ENCODE results near the gene NAP1L4. TPM values are rescaled to one million over a fixed set of nuclear protein-coding genes. Genes with fewer than 3 reads are reported as not detected.
A peak's percentile ranks its signal among the peaks of the same experiment; 100 is the strongest.

The NAP1L4 gene
- total RNA-seq, 2 experiments from 2014 or later: 262 to 285 TPM

DNA sequence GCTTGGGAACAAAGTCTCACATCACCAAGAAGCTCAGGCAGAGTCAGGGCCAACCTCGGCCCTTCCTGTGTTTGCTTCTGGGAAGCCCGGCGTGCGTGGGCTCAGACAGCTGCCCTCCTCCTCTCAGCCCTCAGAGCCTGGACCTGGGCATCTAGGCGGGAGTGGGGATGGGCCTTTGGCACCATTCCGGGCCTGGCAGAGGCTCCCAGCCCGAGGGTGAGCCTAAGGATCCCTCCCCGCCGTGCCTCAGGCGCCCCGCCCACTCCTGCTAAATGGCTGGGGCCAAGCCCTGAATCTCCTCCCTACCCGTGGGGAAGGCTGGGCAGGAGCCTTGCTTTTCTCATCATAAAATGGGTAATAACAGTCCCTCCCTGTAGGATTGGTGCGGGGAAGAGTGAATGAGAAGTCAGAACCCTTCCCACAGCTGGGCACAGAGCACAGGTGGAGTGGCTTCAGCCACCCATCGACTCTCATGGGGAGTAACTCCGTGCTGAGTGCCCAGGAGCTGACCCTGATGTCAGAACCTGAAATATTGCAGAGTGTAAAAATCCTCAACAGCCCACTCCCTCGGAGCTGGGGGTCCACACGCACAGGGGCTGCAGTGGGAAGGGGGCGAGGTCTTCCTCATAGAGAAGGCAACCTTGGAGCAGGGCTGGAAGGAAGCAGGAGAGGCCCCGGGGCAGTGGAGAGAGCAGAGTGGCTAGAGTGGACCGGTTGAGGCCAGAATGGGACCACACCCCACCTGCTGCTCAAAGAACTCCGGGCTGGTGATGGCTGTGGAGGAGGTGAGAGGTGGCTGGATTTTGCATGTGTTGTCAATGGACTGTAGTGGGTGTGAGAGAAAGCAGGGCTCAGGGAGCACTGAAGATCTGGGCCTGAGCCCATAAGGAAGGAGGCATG is 87.7 kb downstream of the NAP1L4 start:
- H3K27me3 Mint-ChIP-seq: no peaks in the 10 kb centered on the region
- H3K27me3 ChIP-seq (ENCODE audit: control insufficient read depth in 1 of 2, insufficient read depth in 2 of 2, low read length in 2 of 2): no peaks in the 10 kb centered on the region
- peaks cover 34% of the 10 kb centered on the region for H3K4me1 ChIP-seq (ENCODE audit: insufficient read depth, low read length)
- ATAC-seq (ENCODE audit: poor library complexity) (no peak), DNase-seq (no peak)
- ChIA-PET POLR2A (no interaction called here), CTCF (interaction anchor here (3.0 kb wide), 1 partner anchor 12 kb away, joined by 13 read pairs; no protein-coding TSS in a partner anchor)
- H3K4me3 ChIP-seq (ENCODE audit: low read length): no peak overlapping the region
- peaks cover 3% of the 10 kb centered on the region for H3K36me3 ChIP-seq (ENCODE audit: insufficient read depth, low read length)
- TF ChIP-seq, protein P1, sequence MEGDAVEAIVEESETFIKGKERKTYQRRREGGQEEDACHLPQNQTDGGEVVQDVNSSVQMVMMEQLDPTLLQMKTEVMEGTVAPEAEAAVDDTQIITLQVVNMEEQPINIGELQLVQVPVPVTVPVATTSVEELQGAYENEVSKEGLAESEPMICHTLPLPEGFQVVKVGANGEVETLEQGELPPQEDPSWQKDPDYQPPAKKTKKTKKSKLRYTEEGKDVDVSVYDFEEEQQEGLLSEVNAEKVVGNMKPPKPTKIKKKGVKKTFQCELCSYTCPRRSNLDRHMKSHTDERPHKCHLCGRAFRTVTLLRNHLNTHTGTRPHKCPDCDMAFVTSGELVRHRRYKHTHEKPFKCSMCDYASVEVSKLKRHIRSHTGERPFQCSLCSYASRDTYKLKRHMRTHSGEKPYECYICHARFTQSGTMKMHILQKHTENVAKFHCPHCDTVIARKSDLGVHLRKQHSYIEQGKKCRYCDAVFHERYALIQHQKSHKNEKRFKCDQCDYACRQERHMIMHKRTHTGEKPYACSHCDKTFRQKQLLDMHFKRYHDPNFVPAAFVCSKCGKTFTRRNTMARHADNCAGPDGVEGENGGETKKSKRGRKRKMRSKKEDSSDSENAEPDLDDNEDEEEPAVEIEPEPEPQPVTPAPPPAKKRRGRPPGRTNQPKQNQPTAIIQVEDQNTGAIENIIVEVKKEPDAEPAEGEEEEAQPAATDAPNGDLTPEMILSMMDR (IDR thresholded peaks at IDR 0.05): no peak
- peaks cover 31% of the 10 kb centered on the region for H3K4me1 Mint-ChIP-seq (ENCODE audit: low read depth)
- H3K36me3 Mint-ChIP-seq (ENCODE audit: low read depth): peaks cover 5% of the 10 kb centered on the region
- H3K27ac Mint-ChIP-seq: no peak overlapping the region
- peaks cover 0 to 5% of the 10 kb centered on the region in 2 experiments for H3K9me3 ChIP-seq (ENCODE audit: control insufficient read depth in 1 of 2, insufficient read depth in 1 of 2, low read length in 2 of 2)
- intact Hi-C loops (cut with DNase I, micrococcal nuclease): loop anchor here in 1 of 2 experiments (5.0 kb wide), 1 partner anchor 88 kb away; the partner anchor contains the start of gene NAP1L4
- H3K9me3 Mint-ChIP-seq: no peaks in the 10 kb centered on the region
- no peak overlapping the region for H3K4me3 Mint-ChIP-seq
- no peak overlapping the region for H3K27ac ChIP-seq (ENCODE audit: low read depth in 1 of 2, low read length in 2 of 2)

DNA sequence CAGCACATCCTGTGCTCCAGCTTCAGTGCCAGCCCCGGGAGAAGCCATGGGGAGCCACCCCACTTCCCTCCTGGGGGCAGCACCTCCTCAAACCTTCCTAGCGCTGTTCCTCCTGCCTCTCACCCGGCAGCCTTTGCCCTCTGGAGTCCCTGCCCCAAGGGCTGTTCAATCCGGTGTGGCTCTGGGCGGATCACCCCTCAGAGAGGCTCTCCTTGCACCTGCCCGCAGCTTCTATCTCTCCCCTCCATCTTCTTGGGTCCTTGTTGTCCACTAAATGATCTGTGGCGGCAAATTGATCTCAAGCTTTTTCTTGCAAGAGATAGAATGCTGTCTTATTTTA is 88.5 kb downstream of the NAP1L4 start:
- no peaks in the 10 kb centered on the region for H3K9me3 Mint-ChIP-seq

More for the DNA sequence above, 88.5 kb downstream of the NAP1L4 start:
- Histone ChIP-seq H3K27ac (ENCODE audit: low read depth in 1 of 2, low read length in 2 of 2) (no peak overlapping the region), H3K9me3 (ENCODE audit: control insufficient read depth in 1 of 2, insufficient read depth in 1 of 2, low read length in 2 of 2) (peaks cover 0 to 5% of the 10 kb centered on the region in 2 experiments), H3K4me1 (ENCODE audit: insufficient read depth, low read length) (peaks cover 41% of the 10 kb centered on the region), H3K36me3 (ENCODE audit: insufficient read depth, low read length) (peaks cover 3% of the 10 kb centered on the region), H3K27me3 (ENCODE audit: control insufficient read depth in 1 of 2, insufficient read depth in 2 of 2, low read length in 2 of 2) (no peaks in the 10 kb centered on the region), H3K4me3 (ENCODE audit: low read length) (no peak overlapping the region)
- H3K4me3 Mint-ChIP-seq: peak overlapping the region; percentile 75
- ChIA-PET POLR2A (no interaction called here), CTCF (interaction anchor here (3.0 kb wide), 1 partner anchor 11 kb away, joined by 13 read pairs; no protein-coding TSS in a partner anchor)
- DNase-seq (no peak), ATAC-seq (ENCODE audit: poor library complexity) (no peak)
- intact Hi-C loops (cut with DNase I, micrococcal nuclease): loop anchor here in 1 of 2 experiments (2.0 to 5.0 kb wide), 3 partner anchors 17 to 153 kb away; partner anchors contain the start of genes CARS1 and NAP1L4
- no peaks in the 10 kb centered on the region for H3K27me3 Mint-ChIP-seq
- H3K4me1 Mint-ChIP-seq (ENCODE audit: low read depth): peaks cover 39% of the 10 kb centered on the region
- TF ChIP-seq, protein P1 (IDR thresholded peaks at IDR 0.05): no peak
- H3K27ac Mint-ChIP-seq: no peak overlapping the region
- H3K36me3 Mint-ChIP-seq (ENCODE audit: low read depth): peaks cover 5% of the 10 kb centered on the region
